BLaER1 treated with 17β-estradiol and CSF1 and Interleukin-3, amounts not matched to agents 10 nM and 100 nM (cell line): ENCODE results near the gene SYNPO2.

ENCODE experiments used
- H3K27ac ChIP-seq, 11 experiments: shearing (Covaris generic); formaldehyde crosslinking; 2 replicates each; pipeline ENCODE4 v1.8.1; 2022
- H3K27me3 ChIP-seq, 11 experiments: shearing (Covaris generic); formaldehyde crosslinking; 2 replicates each; pipeline ENCODE4 v1.8.1; 2022
- H3K36me3 ChIP-seq, 11 experiments: shearing (Covaris generic); formaldehyde crosslinking; 2 replicates each; pipeline ENCODE4 v1.8.1; 2022
- H3K4me1 ChIP-seq, 10 experiments: shearing (Covaris generic); formaldehyde crosslinking; 2 replicates each; pipeline ENCODE4 v1.8.1; 2022
- H3K4me2 ChIP-seq, 11 experiments: shearing (Covaris generic); formaldehyde crosslinking; 2 replicates each; pipeline ENCODE4 v1.8.1; 2022
- H3K4me3 ChIP-seq, 10 experiments: shearing (Covaris generic); formaldehyde crosslinking; 2 replicates each; pipeline ENCODE4 v1.8.1; 2022
- H3K9ac ChIP-seq, 11 experiments: shearing (Covaris generic); formaldehyde crosslinking; 2 replicates each; pipeline ENCODE4 v1.8.1; 2022
- H3K9me3 ChIP-seq, 11 experiments: shearing (Covaris generic); formaldehyde crosslinking; replicated peaks in 1 of 11; 2 replicates each; pipeline ENCODE4 v1.8.1; 2022
- H4K20me1 ChIP-seq, 11 experiments: shearing (Covaris generic); formaldehyde crosslinking; 2 replicates each; pipeline ENCODE4 v1.8.1; 2022
- Cebpa-rat ChIP-seq, 11 experiments: shearing (Covaris generic); IDR thresholded peaks; 2 replicates each; pipeline ENCODE4 v1.8.1; 2022

SYNPO2 gene

GRCh38 chr4:118898221-118898620 lies 9.6 kb downstream of the SYNPO2 start:
- H3K9me3 ChIP-seq, result no peaks in the 10 kb centered on the region
- no peaks in the 10 kb centered on the region for H3K4me1 ChIP-seq
- no peaks in the 10 kb centered on the region for H3K27me3 ChIP-seq
- H3K9ac ChIP-seq, result no peak overlapping the region
- H3K4me2 ChIP-seq, result no peak overlapping the region
- no peak overlapping the region for H3K4me3 ChIP-seq
- H3K36me3 ChIP-seq, result no peaks in the 10 kb centered on the region
- no peak for TF ChIP-seq Cebpa-rat (IDR thresholded peaks at IDR 0.05)
- H4K20me1 ChIP-seq, result no peaks in the 10 kb centered on the region
- H3K27ac ChIP-seq, result no peak overlapping the region

- no peak overlapping the region for H3K9ac ChIP-seq
- H4K20me1 ChIP-seq, result no peaks in the 10 kb centered on the region
- no peaks in the 10 kb centered on the region for H3K9me3 ChIP-seq
- no peak for TF ChIP-seq Cebpa-rat (IDR thresholded peaks at IDR 0.05)
- no peaks in the 10 kb centered on the region for H3K27me3 ChIP-seq
- no peak overlapping the region for H3K27ac ChIP-seq
- H3K4me1 ChIP-seq, result no peaks in the 10 kb centered on the region
- no peak overlapping the region for H3K4me3 ChIP-seq
- no peak overlapping the region for H3K4me2 ChIP-seq
- no peaks in the 10 kb centered on the region for H3K36me3 ChIP-seq
Observed at GRCh38 chr4:118898684-118899138, 10.1 kb downstream of the SYNPO2 start.

- H4K20me1 ChIP-seq, result no peaks in the 10 kb centered on the region
- H3K36me3 ChIP-seq, result no peaks in the 10 kb centered on the region
- H3K4me3 ChIP-seq, result no peak overlapping the region
- 0 out of 22 replicates have a peak overlapping the region, but pooled peaks of 1 of the 11 experiments have one; percentile 34 for H3K4me2 ChIP-seq
- H3K4me1 ChIP-seq, result peaks cover 0 to 14% (median 0%) of the 10 kb centered on the region in 10 experiments; a peak in 8 of 20 replicates
- H3K27me3 ChIP-seq, result no peaks in the 10 kb centered on the region
- no peak for TF ChIP-seq Cebpa-rat (IDR thresholded peaks at IDR 0.05)
- no peak overlapping the region for H3K27ac ChIP-seq
- no peak overlapping the region for H3K9ac ChIP-seq
- H3K9me3 ChIP-seq, result no peaks in the 10 kb centered on the region
Observed at GRCh38 chr4:118904418-118904817, 15.8 kb downstream of the SYNPO2 start.

GRCh38 chr4:118904935-118905334 lies 16.3 kb downstream of the SYNPO2 start:
- Histone ChIP-seq H3K36me3 (no peaks in the 10 kb centered on the region), H3K9me3 (no peaks in the 10 kb centered on the region), H3K4me1 (peaks cover 0 to 14% (median 0%) of the 10 kb centered on the region in 10 experiments; a peak in 8 of 20 replicates), H4K20me1 (no peaks in the 10 kb centered on the region), H3K27me3 (no peaks in the 10 kb centered on the region), H3K4me2 (peak overlapping the region in 3 of 11 experiments; percentile 3 to 34 (median 32); a peak in 2 of 22 replicates), H3K9ac (no peak overlapping the region), H3K4me3 (no peak overlapping the region), H3K27ac (no peak overlapping the region)
- TF ChIP-seq Cebpa-rat (IDR thresholded peaks at IDR 0.05), result no peak

- TF ChIP-seq Cebpa-rat (IDR thresholded peaks at IDR 0.05), result no peak
- no peaks in the 10 kb centered on the region for H3K9me3 ChIP-seq
- H4K20me1 ChIP-seq, result no peaks in the 10 kb centered on the region
- H3K36me3 ChIP-seq, result no peaks in the 10 kb centered on the region
- peaks cover 0 to 14% (median 0%) of the 10 kb centered on the region in 10 experiments; a peak in 8 of 20 replicates for H3K4me1 ChIP-seq
- no peak overlapping the region for H3K9ac ChIP-seq
- H3K27ac ChIP-seq, result no peak overlapping the region
- no peaks in the 10 kb centered on the region for H3K27me3 ChIP-seq
- H3K4me3 ChIP-seq, result no peak overlapping the region
- peak overlapping the region in 1 of 11 experiments; percentile 34; a peak in 1 of 22 replicates for H3K4me2 ChIP-seq
Observed at GRCh38 chr4:118905566-118905965, 16.9 kb downstream of the SYNPO2 start.

GRCh38 chr4:118909173-118909956 lies 20.7 kb downstream of the SYNPO2 start:
- Histone ChIP-seq H3K4me3 (no peak overlapping the region), H3K27ac (no peak overlapping the region), H4K20me1 (no peaks in the 10 kb centered on the region), H3K27me3 (no peaks in the 10 kb centered on the region), H3K9ac (no peak overlapping the region), H3K9me3 (no peaks in the 10 kb centered on the region), H3K36me3 (no peaks in the 10 kb centered on the region), H3K4me2 (no peak overlapping the region), H3K4me1 (peaks cover 0 to 14% (median 0%) of the 10 kb centered on the region in 10 experiments; a peak in 8 of 20 replicates)
- no peak for TF ChIP-seq Cebpa-rat (IDR thresholded peaks at IDR 0.05)

GRCh38 chr4:118910221-118910620 lies 21.6 kb downstream of the SYNPO2 start:
- no peaks in the 10 kb centered on the region for H3K36me3 ChIP-seq
- TF ChIP-seq Cebpa-rat (IDR thresholded peaks at IDR 0.05), result no peak
- H3K27ac ChIP-seq, result no peak overlapping the region
- H3K27me3 ChIP-seq, result no peaks in the 10 kb centered on the region
- H3K9me3 ChIP-seq, result no peaks in the 10 kb centered on the region
- no peak overlapping the region for H3K4me3 ChIP-seq
- H3K4me1 ChIP-seq, result peaks cover 0 to 6% (median 0%) of the 10 kb centered on the region in 10 experiments; a peak in 6 of 20 replicates
- no peak overlapping the region for H3K4me2 ChIP-seq
- no peak overlapping the region for H3K9ac ChIP-seq
- H4K20me1 ChIP-seq, result no peaks in the 10 kb centered on the region

GRCh38 chr4:118911238-118911703 lies 22.6 kb downstream of the SYNPO2 start:
- no peak overlapping the region for H3K4me3 ChIP-seq
- H3K9ac ChIP-seq, result no peak overlapping the region
- no peaks in the 10 kb centered on the region for H4K20me1 ChIP-seq
- no peaks in the 10 kb centered on the region for H3K27me3 ChIP-seq
- no peaks in the 10 kb centered on the region for H3K9me3 ChIP-seq
- TF ChIP-seq Cebpa-rat (IDR thresholded peaks at IDR 0.05), result no peak
- H3K4me2 ChIP-seq, result no peak overlapping the region
- no peaks in the 10 kb centered on the region for H3K36me3 ChIP-seq
- H3K27ac ChIP-seq, result no peak overlapping the region
- peaks cover 0 to 4% (median 0%) of the 10 kb centered on the region in 10 experiments; a peak in 3 of 20 replicates for H3K4me1 ChIP-seq

GRCh38 chr4:118915468-118915867 lies 26.8 kb downstream of the SYNPO2 start:
- H3K4me2 ChIP-seq, result no peak overlapping the region
- H3K9ac ChIP-seq, result no peak overlapping the region
- no peaks in the 10 kb centered on the region for H3K36me3 ChIP-seq
- no peak overlapping the region for H3K4me3 ChIP-seq
- H4K20me1 ChIP-seq, result no peaks in the 10 kb centered on the region
- no peak for TF ChIP-seq Cebpa-rat (IDR thresholded peaks at IDR 0.05)
- peaks cover 0 to 10% (median 0%) of the 10 kb centered on the region in 10 experiments; a peak in 3 of 20 replicates for H3K4me1 ChIP-seq
- H3K27me3 ChIP-seq, result no peaks in the 10 kb centered on the region
- no peak overlapping the region for H3K27ac ChIP-seq
- no peaks in the 10 kb centered on the region for H3K9me3 ChIP-seq
